G401 (cell line): ENCODE results near the gene LHX2. TPM values are rescaled to one million over a fixed set of nuclear protein-coding genes. Genes with fewer than 3 reads are reported as not detected.

ENCODE experiments used
- DNase-seq: peaks from one replicate; pipeline ENCODE4 v3.0.0-alpha.2; 2015; ENCODE audit warnings: low spot score
- in situ Hi-C: cut with HindIII; loops from 2 replicates; pipeline ENCODE4 v1.10.0; 2016; ENCODE audit warnings: low sequenced_read_pairs, mixed read lengths
- total RNA-seq: library from RNA; depleted of rRNA; stranded (reverse); fragments of >200 nt; shearing (Covaris generic); gene quantifications from 2 replicates; pipeline ENCODE4 v1.2.3, GENCODE V29; 2014

The LHX2 gene
- total RNA-seq, 1 experiment from 2014 or later: 36.9 TPM

DNA sequence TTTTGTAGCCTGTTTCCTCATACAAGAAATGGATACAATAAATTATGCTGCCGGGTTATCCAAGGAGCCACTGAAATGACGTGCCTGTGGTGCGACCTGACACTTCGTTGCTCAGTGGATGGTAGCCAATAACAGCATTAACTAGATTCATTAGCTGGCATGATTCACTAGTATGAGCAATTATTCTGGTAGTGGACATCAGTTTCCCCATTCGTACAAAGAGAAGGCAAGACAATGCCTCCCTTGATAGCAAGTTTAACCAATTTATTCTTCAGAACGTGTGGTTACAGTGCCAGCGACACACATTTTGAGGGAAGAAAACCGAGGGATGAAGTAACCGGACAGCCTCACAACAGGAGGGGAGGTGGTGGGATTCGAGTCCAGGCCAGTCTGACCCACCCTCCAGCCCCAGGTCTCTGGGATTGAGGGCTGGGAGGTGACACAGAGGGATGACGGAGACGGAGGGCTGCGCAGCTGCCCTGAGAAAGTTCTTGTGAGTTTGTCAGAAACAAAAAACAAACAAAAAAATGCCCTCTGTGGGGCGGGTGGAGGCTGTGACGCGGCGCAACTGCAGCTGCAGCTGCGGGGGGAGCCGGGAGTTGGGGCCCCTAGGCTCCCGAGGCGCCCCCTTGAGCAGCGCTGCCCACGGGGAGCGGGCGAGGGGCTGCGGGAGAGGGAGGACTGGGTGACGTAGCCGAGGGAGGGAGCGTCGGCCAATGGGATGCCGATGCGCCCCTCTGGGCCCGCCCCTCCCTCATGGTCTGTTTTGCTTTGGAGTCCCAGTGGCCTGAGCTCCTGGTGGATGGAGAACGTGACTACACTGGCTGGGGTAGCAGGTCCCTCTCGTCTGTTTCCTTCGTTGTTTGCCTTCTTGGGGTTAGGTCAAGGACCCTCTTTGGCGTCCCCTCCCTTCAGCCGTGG, 10.9 kb downstream of the LHX2 start:
- DNase-seq: no peak
- in situ Hi-C loops: no loop called here

DNA sequence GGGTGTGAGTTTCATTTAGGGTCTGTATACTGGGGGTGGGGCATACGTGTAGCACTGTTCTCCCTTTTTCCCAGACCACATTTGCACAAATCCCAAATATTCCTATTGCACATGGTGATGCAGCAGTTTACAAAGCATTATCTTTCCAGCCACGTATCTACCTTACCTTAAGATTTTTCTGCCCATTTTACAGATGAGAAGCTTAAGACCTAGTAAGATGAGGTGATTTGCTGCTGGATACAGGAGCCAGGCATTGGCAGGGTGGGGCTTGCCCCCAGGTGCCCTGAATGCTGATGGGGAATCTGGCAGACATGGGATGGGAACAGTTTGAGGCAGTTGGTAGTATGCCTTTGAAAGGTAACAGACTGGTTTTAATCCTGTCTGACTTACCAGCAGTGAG, 12.5 kb downstream of the LHX2 start:
- in situ Hi-C loops: no loop called here
- DNase-seq: no peak

DNA sequence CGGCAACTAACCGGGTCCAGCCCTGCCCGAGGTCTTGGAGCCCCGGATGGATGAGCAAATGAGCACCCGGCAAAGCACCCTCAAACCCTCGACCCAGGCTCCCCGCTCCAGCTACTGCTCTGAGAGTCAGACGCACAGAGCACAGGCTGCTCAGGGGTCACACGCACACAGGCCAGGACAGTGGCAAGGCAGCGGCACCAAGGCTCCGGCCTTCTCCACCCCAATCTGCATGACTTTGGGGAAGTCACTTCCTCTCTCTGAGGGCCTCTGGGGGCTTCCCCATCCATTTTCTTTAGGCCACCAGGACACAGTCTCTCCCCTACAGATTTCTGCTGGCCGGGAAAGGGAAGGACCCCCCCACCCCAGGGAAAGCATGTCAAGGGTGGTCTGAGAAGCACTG, 18.0 kb downstream of the LHX2 start:
- in situ Hi-C loops: no loop called here
- no peak for DNase-seq

DNA sequence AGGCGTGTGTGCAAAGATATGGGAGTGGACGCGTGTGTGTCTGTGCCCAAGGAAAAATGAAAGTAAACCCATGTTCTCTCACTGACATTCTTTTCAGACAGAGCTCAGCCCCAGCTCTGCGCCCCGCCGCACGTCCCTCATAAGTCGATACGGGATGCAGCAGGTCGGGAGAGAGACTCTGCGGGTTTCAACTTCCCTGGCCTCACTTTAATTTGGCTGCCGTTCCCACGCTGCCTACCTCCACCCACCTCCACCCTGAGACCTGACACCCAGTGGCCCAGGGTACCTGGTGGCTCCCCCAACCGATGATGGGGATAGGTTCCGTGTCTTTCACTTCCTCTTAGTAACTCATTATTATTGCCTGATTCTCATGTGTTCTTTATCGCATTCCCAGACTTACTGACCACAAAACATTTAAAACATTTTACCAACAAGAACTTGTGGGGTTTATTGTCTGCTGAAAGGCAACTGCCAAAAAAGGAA, 19.4 kb downstream of the LHX2 start:
- in situ Hi-C loops: no loop called here
- DNase-seq: no peak

DNA sequence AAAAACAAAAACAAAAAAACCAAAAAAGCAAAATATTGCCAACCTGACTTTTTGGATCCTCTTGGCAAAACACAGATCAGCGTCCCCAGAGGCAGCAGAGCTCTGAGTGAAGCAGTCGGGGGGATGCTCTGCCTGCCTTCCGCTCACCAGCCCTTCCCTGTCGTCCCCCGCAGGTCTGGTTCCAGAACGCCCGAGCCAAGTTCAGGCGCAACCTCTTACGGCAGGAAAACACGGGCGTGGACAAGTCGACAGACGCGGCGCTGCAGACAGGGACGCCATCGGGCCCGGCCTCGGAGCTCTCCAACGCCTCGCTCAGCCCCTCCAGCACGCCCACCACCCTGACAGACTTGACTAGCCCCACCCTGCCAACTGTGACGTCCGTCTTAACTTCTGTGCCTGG, 20.7 kb downstream of the LHX2 start:
- no peak for DNase-seq

DNA sequence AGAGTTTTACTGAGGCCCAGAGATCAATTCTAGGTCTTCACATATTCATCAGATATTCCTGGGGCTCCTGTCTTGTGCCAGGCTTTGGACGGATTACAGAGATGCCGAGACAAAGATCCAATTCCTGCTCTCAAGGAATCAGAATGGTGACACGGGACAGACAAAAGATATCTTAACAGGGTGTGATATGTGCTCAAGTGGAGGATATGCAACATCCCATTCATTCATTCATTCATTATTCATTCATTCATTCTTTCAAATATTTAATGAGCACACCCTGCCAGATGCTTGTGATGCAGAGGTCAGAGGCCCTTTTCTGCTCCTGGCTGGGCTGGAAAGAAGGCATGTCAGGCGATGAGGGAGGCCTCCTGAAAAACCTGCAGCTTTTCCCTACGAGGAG, 21.8 kb downstream of the LHX2 start:
- no peak for DNase-seq
- in situ Hi-C loops: no loop called here

More for the DNA sequence above, 20.7 kb downstream of the LHX2 start:
- in situ Hi-C loops: no loop called here

DNA sequence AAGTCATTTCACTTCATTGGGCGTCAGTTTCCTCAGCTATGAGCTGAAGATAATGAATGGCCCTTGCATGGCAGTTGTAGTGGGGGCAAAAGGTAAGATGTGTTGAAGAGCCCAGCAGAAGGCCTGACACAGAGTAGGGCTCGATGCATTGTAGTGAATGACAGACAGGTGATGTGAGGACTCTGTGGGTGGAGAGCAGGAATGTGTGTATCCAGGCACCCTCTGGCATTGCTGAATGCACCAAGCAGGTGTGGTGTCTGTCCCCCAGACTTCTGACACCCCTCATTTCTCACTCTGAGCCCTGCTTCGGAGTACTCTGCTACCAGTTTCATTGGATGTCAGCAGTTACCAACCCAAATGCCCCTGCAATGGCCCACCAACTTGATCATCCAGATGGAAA, 22.4 kb downstream of the LHX2 start:
- in situ Hi-C loops: no loop called here
- DNase-seq: no peak

DNA sequence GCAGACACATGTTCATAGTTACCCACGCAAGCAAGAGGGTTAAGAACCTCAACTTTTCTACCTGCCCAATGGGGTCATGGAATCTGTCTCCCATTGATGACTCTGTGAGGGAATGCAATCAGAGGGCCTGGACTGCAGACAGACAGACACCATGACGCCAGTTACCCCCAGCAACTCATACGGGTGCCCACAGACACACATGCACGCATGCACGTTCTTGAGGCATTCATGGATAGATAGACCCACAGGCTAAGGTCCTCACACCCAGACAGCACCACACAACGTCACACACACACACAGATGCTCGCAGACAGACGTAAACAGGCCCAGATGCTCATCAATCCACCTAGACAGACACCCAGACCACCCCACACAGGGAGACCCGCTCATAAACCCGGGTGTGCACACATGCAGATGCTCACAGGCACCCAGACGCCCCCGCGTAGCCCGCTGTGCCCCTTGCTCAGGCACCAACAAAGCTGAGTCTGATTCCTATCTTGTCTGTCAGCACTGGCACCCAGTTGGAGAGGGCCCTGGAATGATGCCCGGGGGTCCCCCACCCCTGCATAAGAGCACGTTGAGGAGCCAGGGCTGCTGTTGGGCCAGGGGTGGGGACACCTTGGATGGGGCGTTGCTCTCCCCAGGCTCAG, 23.6 kb downstream of the LHX2 start:
- DNase-seq: no peak
- in situ Hi-C loops: no loop called here

DNA sequence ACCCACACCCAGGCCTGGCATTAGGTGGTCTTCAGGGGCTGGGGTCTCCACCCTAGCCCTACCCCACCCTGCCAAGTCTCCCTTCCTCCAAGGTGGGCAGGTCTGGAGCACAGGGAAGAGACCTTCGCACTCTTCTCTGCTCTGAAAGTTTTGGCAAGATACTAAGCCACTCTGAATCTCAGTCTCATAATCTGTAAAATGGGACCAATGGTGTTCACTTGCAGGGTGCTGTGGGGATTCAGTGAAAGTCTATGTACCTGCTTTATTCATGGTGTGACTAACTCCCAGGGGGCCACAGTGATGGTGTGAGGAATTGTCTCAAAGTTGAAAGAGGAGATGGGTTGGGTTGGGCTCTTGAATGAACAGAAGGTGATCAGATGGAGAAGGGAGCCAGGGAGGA, 25.0 kb downstream of the LHX2 start:
- DNase-seq: no peak
- in situ Hi-C loops: no loop called here

DNA sequence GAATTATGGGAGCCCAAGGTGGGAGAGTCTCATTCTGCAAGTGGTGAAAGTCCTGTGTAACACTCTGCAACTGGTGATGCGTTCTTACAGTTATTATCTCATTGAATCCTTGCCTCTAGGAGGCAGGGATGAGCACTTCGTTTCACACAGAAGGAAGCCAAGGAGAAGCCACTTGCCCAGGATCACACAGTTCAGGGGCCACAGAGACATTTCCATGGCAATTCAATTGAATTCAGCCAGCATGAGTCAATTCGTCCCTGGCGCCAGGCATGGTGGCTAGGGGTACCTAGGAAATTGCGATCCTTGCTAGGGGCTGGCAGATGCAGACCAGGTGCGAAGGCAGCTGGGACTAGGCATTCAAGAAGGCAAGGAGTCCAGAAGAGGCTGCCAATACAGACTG, 26.2 kb downstream of the LHX2 start:
- no peak for DNase-seq
- in situ Hi-C loops: no loop called here

DNA sequence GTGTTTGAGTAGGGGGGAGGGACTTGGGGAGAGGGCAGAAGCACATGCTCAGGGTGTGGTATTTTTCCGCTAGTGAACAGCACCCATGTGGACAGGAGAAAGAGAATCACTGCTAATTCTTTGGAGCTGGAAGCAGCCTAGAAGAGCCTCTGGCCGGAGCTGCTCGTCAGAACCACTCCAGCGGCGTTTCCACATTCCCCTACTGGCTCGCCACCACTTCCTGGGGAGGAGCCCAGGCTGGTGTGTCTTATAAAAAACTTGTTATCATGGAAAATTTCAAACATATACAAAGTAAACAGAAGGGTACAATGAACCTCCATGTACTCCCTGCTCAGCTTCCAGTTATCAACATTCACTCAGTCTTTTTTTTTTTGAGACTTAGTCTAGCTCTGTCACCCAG, 26.7 kb downstream of the LHX2 start:
- in situ Hi-C loops: no loop called here
- DNase-seq: no peak

DNA sequence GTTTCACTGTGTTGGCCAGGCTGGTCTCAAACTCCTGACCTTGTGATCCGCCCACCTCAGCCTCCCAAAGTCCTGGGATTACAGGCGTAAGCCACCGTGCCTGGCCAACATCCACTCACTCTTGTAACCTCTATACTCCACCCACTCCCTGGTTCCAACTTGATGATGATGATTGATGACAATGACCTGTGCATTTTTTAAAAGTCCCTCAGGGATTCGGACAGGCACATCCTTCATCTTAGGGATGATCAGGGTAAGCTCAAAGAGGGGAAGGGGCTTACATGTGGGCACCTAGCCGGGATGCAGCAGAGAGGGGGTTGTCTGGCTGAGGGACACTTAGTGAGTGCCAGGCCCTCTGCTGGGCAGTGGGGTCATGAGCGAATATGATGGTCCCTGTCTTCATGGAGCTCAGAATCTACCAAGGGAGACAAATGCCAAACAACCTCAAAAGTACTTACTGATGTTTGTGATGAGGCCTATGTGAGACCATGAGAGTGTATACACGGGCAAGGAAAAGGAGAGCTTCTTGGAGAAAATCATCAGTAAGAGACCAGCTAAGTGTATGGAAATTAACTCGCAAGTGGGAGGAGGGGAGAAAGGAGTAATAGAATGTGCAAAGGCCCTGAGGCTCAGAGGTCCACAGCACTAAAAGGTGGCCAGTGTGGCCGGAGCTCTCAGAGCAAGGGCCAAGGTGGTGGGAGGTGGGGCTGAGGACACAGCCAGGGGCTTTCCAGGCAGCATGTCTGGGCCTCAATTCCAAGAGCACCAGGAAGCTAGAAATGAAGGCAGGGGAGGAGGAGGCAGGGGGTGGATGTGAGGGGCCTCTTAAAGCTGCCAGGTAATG, 27.4 kb downstream of the LHX2 start:
- in situ Hi-C loops: no loop called here
- DNase-seq: no peak

DNA sequence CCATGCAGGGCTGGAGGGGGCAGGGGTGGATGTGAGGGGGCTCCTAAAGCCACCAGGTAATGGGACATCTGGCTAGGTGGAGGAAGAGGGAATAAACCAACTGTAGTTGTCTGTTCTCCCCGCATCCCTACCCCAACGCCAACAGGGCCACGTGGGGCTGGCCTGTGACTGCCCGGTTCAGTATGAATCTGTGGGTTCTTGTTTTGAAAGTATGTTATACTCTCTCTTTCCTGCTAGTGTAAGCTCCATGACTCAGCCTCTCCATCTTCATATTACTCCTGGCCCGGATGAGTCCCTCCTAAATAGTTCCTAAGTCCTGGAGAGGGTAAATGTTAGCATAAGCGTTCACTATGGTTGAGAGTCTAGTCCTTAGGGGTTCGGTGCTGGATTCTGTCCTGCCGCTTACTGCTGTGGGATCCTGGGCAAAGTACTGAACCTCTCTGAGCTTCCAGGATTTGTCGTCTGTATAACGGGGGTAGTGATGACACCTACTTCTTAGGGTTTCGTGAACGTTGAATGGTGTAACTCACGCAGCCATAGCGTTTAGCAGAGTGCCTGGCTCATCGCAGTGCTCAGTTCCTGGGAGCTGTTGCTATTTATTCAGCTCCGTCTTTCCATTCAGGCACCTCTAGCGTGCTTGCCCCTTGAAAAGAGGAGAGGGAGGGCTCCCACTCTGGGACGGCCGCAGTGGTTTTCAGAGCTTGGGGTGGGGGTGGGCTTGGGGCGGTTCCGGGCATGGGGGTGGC, 28.8 kb downstream of the LHX2 start:
- no peak for DNase-seq
- in situ Hi-C loops: no loop called here

DNA sequence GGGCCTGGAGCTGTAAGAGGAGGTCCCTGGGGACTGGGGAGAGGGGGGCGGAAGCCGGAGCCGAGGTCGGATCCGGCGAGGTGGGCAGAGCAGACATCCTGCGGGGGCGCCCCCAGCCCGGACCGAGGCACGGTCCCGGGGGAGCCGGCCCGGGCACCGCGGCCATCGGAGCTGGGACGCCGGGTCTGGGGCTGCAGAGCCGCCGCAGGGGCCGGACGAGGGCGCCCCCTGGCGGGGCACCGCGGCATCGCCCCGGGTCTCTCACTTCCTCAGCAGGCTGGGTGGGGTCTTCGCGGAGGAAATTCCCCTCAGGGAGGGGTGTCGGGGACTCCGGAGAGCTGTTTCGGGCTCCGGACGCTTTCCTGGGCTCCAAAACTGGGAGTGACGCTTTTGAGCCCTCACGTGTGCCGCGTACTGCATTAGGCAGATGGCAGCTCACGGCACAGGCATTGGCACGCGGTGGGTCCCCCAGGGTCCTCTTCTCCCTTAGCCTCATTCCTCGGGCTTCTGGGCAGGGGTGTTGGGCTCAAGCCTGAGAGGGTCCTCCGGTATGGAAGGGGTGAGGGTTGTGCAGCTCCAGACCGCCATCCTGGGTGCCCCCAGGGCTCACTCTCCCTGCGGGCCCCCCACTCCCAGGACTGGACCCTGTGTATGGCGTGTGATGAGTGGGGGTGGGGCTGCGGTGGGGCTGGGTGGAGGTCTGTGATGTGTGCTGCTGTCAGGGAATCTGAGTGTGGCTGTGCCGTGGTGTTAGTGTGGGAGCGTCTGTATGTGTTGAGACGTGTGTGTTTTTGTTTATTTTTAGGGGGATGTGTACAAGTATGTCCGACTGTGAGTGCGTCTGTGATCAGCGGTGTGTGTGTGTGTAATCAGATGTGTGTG, 29.6 kb downstream of the LHX2 start:
- in situ Hi-C loops: no loop called here
- no peak for DNase-seq

DNA sequence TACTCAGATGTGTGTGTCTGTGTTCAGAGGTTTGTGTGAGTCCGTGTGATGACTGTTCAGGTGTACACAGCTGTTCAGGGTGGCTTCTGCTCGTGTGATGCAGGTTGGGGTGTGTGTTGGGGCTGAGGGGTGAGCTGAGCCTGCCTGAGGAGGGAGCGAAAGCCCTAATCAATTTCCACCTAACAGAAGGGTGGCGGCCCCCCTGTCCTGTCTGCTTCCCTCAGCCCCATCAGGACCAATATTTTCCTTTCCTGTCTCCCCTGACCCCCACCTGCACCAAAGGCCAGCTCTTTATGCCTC, 30.2 kb downstream of the LHX2 start:
- no peak for DNase-seq
- in situ Hi-C loops: no loop called here

DNA sequence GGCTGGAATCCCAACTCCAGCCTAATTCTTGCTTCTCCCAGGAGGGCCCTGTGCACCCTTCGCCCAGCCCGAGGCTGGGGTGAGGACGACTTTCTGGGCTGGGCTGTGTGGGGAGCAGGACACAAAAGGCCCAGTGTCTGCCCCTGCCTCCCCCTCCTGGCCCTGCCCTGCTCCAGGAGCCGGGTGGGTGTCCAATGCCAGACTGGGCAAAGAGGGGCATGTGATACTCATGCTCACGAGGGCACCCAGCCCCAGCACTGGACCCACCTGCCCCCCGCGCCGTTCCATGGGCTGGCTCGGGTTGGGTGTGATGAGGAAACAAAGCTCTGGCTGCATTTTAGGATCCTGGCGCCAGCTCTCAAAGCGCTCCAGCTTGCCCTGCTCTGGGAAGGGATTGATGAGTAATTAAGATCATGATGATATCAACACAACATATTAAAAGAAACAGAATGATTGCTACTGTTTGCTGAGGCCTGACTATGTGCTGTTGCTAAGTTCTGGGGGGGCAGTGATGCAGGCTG, 30.7 kb downstream of the LHX2 start:
- no peak for DNase-seq
- in situ Hi-C loops: no loop called here

DNA sequence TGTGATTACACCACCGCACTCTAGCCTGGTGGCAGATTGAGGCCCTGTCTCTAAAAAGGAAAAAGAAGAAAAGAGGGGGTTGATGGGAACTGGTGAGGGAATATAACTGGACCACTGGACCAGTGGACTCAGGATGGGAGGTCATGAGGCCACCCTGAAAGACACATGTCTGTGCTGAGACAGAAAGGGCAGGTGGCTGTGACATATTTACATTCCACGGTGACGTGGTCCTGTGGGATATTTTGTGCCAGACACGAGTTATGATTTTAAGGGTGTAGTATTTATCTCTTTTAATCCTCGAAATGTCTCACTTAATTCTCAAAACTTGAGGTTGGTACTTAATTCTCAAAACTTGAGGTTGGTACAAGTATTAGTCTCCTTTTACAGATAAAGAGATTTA, 32.9 kb downstream of the LHX2 start:
- no peak for DNase-seq
- in situ Hi-C loops: no loop called here
